ENCODE data around the gene AIFM1. TPM values are rescaled to one million over a fixed set of nuclear protein-coding genes. Genes with fewer than 3 reads are reported as not detected.
A peak's percentile ranks its signal among the peaks of the same experiment; 100 is the strongest.

Gene AIFM1
- total RNA-seq, 6 donors from 2014 or later = 14.1 to 29.5 (median 21.9) TPM

DNA sequence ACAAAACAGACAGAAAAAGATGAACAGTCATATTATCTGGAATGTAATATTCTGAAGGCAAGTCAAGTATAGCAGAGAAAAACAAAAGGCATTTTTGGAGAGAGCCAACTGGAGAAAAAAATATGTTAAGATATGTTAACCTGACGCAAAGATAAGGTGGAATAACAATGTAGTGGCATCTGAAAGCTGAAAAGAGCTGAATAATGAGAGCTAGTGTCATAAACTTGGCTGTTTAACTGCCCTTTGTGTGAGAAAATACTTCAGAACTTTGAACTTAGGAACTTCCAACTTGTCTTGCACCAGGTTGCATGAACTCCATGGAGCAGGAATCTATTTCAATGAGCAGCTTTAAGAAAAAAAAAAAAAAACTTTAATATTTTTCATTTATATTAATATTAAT lies 39.0 kb upstream of the AIFM1 start:
- 63 to 95% methylated on average over 1 of the region's 1 CpG for WGBS, 2 donors

GRCh38 chrX:130197464-130197863 lies 31.8 kb upstream of the AIFM1 start:
- Histone ChIP-seq H3K4me1 (no peaks in the 10 kb centered on the region), H3K36me3 (no peaks in the 10 kb centered on the region), H3K27ac (no peak overlapping the region), H3K9me3 (no peaks in the 10 kb centered on the region), H3K4me3 (no peak overlapping the region), H3K27me3 (no peaks in the 10 kb centered on the region)
- TF ChIP-seq POLR2AphosphoS5 (IDR thresholded peaks at IDR 0.05) (no peak), CTCF (IDR thresholded peaks at IDR 0.05) (no peak), POLR2A (IDR thresholded peaks at IDR 0.05) (no peak), EP300 (IDR thresholded peaks at IDR 0.05) (no peak)
- DNase-seq = no peak
- 71 to 73% methylated on average over 3 to 5 of the region's 5 CpGs for WGBS, 2 donors
- no peak for ATAC-seq (ENCODE audit: low FRiP score in 2 of 2)

More for the DNA sequence above, 39.0 kb upstream of the AIFM1 start:
- peaks cover 0 to 8% (median 0%) of the 10 kb centered on the region in 4 donors for H3K36me3 ChIP-seq
- H3K9me3 ChIP-seq = no peaks in the 10 kb centered on the region
- ATAC-seq (ENCODE audit: low FRiP score in 2 of 2) (no peak), DNase-seq (no peak)
- H3K4me1 ChIP-seq = no peaks in the 10 kb centered on the region
- H3K27me3 ChIP-seq = no peaks in the 10 kb centered on the region
- TF ChIP-seq EP300 (IDR thresholded peaks at IDR 0.05) = no peak
- no peak for TF ChIP-seq CTCF (IDR thresholded peaks at IDR 0.05)
- TF ChIP-seq POLR2AphosphoS5 (IDR thresholded peaks at IDR 0.05) = no peak
- TF ChIP-seq POLR2A (IDR thresholded peaks at IDR 0.05) = no peak
- H3K27ac ChIP-seq = no peak overlapping the region
- no peak overlapping the region for H3K4me3 ChIP-seq

DNA sequence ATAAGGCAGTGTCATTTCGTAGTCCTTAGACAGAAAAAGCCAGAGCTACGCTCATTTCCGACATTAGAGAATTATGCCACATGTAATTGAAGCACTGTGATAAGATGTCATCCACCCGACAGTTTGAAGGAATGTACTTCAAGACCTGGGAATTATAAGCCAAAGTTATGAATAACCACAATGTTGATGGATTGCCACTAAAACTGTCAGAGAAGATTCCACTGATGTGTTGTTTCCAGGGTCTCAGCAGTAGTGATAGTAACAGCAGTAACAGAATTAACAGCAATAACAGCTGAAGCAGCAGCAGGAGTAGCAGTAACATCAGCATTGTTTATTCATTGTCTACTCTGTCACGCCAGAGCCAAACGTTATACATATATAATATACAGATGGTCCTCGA lies 30.8 kb upstream of the AIFM1 start:
- peaks cover 0 to 8% (median 0%) of the 10 kb centered on the region in 4 donors for H3K4me1 ChIP-seq
- H3K36me3 ChIP-seq = no peaks in the 10 kb centered on the region
- ATAC-seq (ENCODE audit: low FRiP score in 2 of 2) = no peak
- H3K4me3 ChIP-seq = no peak overlapping the region
- H3K9me3 ChIP-seq = no peaks in the 10 kb centered on the region
- WGBS, 2 donors = 72 to 81% methylated on average over 7 of the region's 7 CpGs
- H3K27ac ChIP-seq = no peak overlapping the region
- no peak for DNase-seq
- TF ChIP-seq POLR2AphosphoS5 (IDR thresholded peaks at IDR 0.05) (no peak), CTCF (IDR thresholded peaks at IDR 0.05) (no peak), POLR2A (IDR thresholded peaks at IDR 0.05) (no peak), EP300 (IDR thresholded peaks at IDR 0.05) (no peak)
- no peaks in the 10 kb centered on the region for H3K27me3 ChIP-seq

GRCh38 chrX:130190801-130191200 lies 25.2 kb upstream of the AIFM1 start:
- H3K36me3 ChIP-seq = no peaks in the 10 kb centered on the region
- no peaks in the 10 kb centered on the region for H3K27me3 ChIP-seq
- no peak for TF ChIP-seq EP300 (IDR thresholded peaks at IDR 0.05)
- no peak for TF ChIP-seq CTCF (IDR thresholded peaks at IDR 0.05)
- TF ChIP-seq POLR2AphosphoS5 (IDR thresholded peaks at IDR 0.05) = no peak
- no peak for TF ChIP-seq POLR2A (IDR thresholded peaks at IDR 0.05)
- ATAC-seq (ENCODE audit: low FRiP score in 2 of 2) = no peak
- peaks cover 0 to 8% (median 0%) of the 10 kb centered on the region in 4 donors for H3K4me1 ChIP-seq
- no peak overlapping the region for H3K27ac ChIP-seq
- H3K9me3 ChIP-seq = no peaks in the 10 kb centered on the region
- WGBS, 2 donors = 91% methylated on average over 4 of the region's 4 CpGs; no CpG with 5 or more reads in 1 of the 2 donors
- no peak for DNase-seq
- no peak overlapping the region for H3K4me3 ChIP-seq

DNA sequence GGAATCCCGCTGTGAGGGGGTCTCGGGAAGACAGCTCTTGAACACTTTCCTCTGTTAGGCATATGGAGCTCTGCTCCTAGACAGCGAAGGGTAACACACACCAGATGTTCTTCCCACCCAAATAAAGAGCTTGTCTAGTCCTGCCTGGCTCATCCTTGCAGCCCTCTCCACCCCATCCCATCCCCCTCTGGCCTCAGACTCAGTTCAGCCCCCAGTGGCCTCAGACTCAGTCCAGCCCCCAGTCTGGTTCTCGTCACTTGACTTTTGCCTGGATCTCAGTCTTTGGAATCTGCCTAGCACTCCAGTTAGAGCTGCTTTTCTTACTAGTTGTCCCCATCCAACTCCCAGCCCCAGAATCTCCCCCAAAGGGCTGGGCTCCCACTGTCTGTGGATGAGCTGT lies 21.0 kb upstream of the AIFM1 start:
- TF ChIP-seq POLR2AphosphoS5 (IDR thresholded peaks at IDR 0.05) (no peak), POLR2A (IDR thresholded peaks at IDR 0.05) (no peak), EP300 (IDR thresholded peaks at IDR 0.05) (no peak), CTCF (IDR thresholded peaks at IDR 0.05) (no peak)
- H3K36me3 ChIP-seq = no peaks in the 10 kb centered on the region
- no peak overlapping the region for H3K27ac ChIP-seq
- peak in 1 of 2 donors; percentile 56 for ATAC-seq (ENCODE audit: low FRiP score in 2 of 2)
- WGBS, 2 donors = 70 to 90% methylated on average over 2 to 4 of the region's 4 CpGs
- H3K27me3 ChIP-seq = no peaks in the 10 kb centered on the region
- peaks cover 0 to under 1% (median 0%) of the 10 kb centered on the region in 4 donors for H3K4me1 ChIP-seq
- no peak for DNase-seq
- no peak overlapping the region for H3K4me3 ChIP-seq
- H3K9me3 ChIP-seq = no peaks in the 10 kb centered on the region

Data from upper lobe of left lung (tissue), 6 donors.